Astrocyte (in vitro differentiated cells and primary cell): ENCODE measurements around the gene AUNIP.
A peak's percentile ranks its signal among the peaks of the same experiment; 100 is the strongest.

ENCODE experiments used
- CTCF ChIP-seq: IDR thresholded peaks from 2 replicates; pipeline ENCODE4 v1.5.1; 2011; ENCODE audit warnings: low read depth, mild to moderate bottlenecking, inconsistent platforms, low read length, moderate library complexity; ENCODE audit not compliant: insufficient read depth
- EZH2 ChIP-seq: IDR thresholded peaks from 2 replicates; pipeline ENCODE4 v1.6.1; 2012; ENCODE audit warnings: mild to moderate bottlenecking, low read length, inconsistent platforms; ENCODE audit not compliant: insufficient read depth

GRCh38 chr1:25810341-25811299 lies 48.6 kb downstream of the AUNIP start:
- peak; percentile 69 for TF ChIP-seq CTCF
- TF ChIP-seq EZH2: no peak
